OCI-LY3 (cell line): ENCODE measurements around the gene DTNA.
A peak's percentile ranks its signal among the peaks of the same experiment; 100 is the strongest.
"Not testable (repeated sequence)": the region's sequence is repeated elsewhere in the genome, so short reads cannot be mapped to it uniquely, and the experiment has no call there.

ENCODE experiments used
- H2AFZ ChIP-seq: fragments of 200-600, 300-600 bp; shearing (Covaris generic); 2 replicates; pipeline ENCODE4 v1.6.0; 2014; ENCODE audit warnings: antibody characterized with exemption, low read depth, low read length
- H3K27ac ChIP-seq: fragments of 200-600, 300-600 bp; sonication (generic); 2 replicates; pipeline ENCODE4 v1.5.1; 2014; ENCODE audit warnings: mild to moderate bottlenecking, low read length, moderate library complexity, mixed read lengths
- H3K27me3 ChIP-seq: fragments of 200-600, 300-600 bp; sonication (generic); 2 replicates; pipeline ENCODE4 v1.6.1; 2014; ENCODE audit warnings: low read depth, low read length, mixed read lengths
- H3K36me3 ChIP-seq: fragments of 200-600, 300-600 bp; sonication (generic); replicated peaks from 2 replicates; pipeline ENCODE3; 2014; ENCODE audit warnings: low read depth, low read length, mixed read lengths
- H3K4me1 ChIP-seq: fragments of 300-600, 200-600 bp; sonication (generic); 2 replicates; pipeline ENCODE4 v1.6.1; 2014; ENCODE audit warnings: low read length, mixed read lengths
- H3K4me2 ChIP-seq: fragments of 200-600, 300-600 bp; sonication (generic); 2 replicates; pipeline ENCODE4 v1.6.1; 2014; ENCODE audit warnings: low read length, mixed read lengths
- H3K4me3 ChIP-seq: fragments of 300-600, 200-600 bp; sonication (generic); 2 replicates; pipeline ENCODE4 v1.5.1; 2014; ENCODE audit warnings: antibody characterized with exemption, mild to moderate bottlenecking, low read length, moderate library complexity
- H3K79me2 ChIP-seq: fragments of 300-600, 200-600 bp; shearing (Covaris generic); 2 replicates; pipeline ENCODE4 v1.6.1; 2014; ENCODE audit warnings: mild to moderate bottlenecking, low read length, mixed read lengths
- H3K9ac ChIP-seq: fragments of 300-600, 200-600 bp; shearing (Covaris generic); 2 replicates; pipeline ENCODE4 v1.6.0; 2014; ENCODE audit warnings: mild to moderate bottlenecking, low read length, moderate library complexity
- H3K9me3 ChIP-seq: fragments of 200-600, 300-600 bp; shearing (Covaris generic); 2 replicates; pipeline ENCODE4 v1.6.1; 2014; ENCODE audit warnings: low read length, mixed read lengths; ENCODE audit not compliant: insufficient read depth
- H4K20me1 ChIP-seq: fragments of 200-600, 300-600 bp; sonication (generic); 2 replicates; pipeline ENCODE4 v1.6.1; 2016; ENCODE audit warnings: low read length, mixed read lengths; ENCODE audit not compliant: insufficient read depth
- EZH2phosphoT487 ChIP-seq: fragments of 200-600 bp; shearing (Covaris generic); IDR thresholded peaks from 2 replicates; pipeline ENCODE4 v1.6.1; 2018; ENCODE audit warnings: antibody characterized with exemption, mixed run types, low read depth
- TF ChIP-seq, protein P1 (sequence below): fragments of 200-600, 300-600 bp; sonication (generic); IDR thresholded peaks from 2 replicates; pipeline ENCODE4 v1.5.1; 2014; ENCODE audit warnings: antibody characterized with exemption, low read length, low read depth

Gene DTNA

DNA sequence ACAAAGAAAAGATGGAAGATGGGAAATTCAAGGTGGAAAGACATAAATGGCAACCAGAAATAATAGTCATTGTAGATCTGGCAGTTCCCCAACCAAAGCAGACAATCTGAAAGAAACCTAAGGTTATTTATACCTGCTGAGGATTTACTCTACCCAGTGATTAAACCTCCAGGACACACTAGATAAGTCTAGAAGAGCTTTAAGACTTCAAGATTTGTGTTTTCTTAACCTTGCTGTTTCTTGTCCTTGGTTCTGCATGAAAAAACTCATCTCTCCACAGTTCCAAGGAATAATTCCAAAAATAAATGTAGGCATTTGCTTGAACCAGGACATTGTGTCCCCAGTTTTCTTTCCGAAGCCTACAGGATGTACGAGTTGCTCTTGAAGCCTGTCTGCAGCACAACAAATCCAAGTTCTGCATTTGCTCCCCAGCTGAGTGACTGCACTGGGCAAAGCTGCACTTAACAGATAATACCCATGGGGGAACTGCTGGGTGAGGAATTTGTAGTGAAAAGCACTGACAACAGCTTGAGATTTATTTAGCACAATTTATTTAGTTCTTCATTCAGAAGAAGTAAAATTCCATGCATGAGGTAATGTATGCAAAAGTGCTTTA, 19.8 kb downstream of the DTNA start:
- H3K27ac ChIP-seq: no peak overlapping the region
- H3K9ac ChIP-seq: no peak overlapping the region
- peak overlapping the region; percentile 68 for H2AFZ ChIP-seq
- peak overlapping the region; percentile 27 for H3K4me3 ChIP-seq
- no peaks in the 10 kb centered on the region for H3K36me3 ChIP-seq
- no peaks in the 10 kb centered on the region for H4K20me1 ChIP-seq
- no peaks in the 10 kb centered on the region for H3K27me3 ChIP-seq
- H3K79me2 ChIP-seq: no peaks in the 10 kb centered on the region
- 0 out of 2 replicates have a peak, but pooled peaks cover 5% of the 10 kb centered on the region for H3K4me1 ChIP-seq
- TF ChIP-seq, protein P1, sequence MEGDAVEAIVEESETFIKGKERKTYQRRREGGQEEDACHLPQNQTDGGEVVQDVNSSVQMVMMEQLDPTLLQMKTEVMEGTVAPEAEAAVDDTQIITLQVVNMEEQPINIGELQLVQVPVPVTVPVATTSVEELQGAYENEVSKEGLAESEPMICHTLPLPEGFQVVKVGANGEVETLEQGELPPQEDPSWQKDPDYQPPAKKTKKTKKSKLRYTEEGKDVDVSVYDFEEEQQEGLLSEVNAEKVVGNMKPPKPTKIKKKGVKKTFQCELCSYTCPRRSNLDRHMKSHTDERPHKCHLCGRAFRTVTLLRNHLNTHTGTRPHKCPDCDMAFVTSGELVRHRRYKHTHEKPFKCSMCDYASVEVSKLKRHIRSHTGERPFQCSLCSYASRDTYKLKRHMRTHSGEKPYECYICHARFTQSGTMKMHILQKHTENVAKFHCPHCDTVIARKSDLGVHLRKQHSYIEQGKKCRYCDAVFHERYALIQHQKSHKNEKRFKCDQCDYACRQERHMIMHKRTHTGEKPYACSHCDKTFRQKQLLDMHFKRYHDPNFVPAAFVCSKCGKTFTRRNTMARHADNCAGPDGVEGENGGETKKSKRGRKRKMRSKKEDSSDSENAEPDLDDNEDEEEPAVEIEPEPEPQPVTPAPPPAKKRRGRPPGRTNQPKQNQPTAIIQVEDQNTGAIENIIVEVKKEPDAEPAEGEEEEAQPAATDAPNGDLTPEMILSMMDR: no peak
- no peaks in the 10 kb centered on the region for H3K9me3 ChIP-seq
- peak overlapping the region; percentile 42 for H3K4me2 ChIP-seq

DNA sequence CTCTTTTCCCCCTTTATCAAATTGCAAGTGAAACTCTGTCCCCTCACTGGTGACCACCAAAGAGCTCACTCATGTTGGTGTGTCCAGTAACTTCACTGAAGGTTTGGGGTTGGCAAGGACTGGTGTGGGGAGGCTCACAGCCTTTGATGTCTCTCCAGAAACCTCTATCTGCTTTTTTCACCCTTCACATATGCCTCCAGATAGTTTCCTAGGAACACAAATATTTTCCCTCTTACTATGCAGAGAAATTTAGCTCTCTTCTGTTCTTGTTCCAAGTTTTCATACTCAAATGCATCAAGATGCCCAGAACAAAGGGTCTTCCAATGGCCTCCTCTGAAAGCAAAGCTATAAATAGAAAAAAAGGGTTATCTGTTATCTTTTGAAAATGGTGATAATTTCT, 20.7 kb downstream of the DTNA start:
- Histone ChIP-seq H3K27ac (no peak overlapping the region), H3K4me1 (0 out of 2 replicates have a peak, but pooled peaks cover 5% of the 10 kb centered on the region), H3K4me2 (no peak overlapping the region), H3K36me3 (no peaks in the 10 kb centered on the region), H2AFZ (no peak overlapping the region), H3K79me2 (no peaks in the 10 kb centered on the region), H4K20me1 (no peaks in the 10 kb centered on the region), H3K9me3 (no peaks in the 10 kb centered on the region), H3K9ac (no peak overlapping the region), H3K4me3 (no peak overlapping the region), H3K27me3 (no peaks in the 10 kb centered on the region)
- TF ChIP-seq EZH2phosphoT487: no peak
- TF ChIP-seq, protein P1: no peak

DNA sequence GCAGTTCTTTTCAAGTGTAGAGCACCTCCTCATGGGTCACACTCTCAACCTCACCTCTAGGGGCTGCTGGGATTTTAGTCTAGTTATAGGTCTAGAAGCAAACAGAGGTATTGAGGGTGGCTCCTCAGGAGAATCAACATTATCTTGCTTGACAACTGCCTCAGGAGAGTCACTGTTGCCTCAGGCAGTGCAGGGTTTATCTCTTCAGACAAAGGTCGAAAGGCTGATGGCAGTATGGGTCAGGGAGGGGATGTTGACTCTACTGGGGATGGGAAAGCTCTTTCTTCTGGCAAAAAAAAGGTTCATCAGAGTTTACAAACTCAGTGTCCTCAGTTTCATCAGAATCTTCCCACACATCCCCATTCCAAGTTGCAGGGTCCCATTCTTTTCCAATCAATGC, 24.0 kb downstream of the DTNA start:
- TF ChIP-seq, protein P1: no peak
- no peak for TF ChIP-seq EZH2phosphoT487

DNA sequence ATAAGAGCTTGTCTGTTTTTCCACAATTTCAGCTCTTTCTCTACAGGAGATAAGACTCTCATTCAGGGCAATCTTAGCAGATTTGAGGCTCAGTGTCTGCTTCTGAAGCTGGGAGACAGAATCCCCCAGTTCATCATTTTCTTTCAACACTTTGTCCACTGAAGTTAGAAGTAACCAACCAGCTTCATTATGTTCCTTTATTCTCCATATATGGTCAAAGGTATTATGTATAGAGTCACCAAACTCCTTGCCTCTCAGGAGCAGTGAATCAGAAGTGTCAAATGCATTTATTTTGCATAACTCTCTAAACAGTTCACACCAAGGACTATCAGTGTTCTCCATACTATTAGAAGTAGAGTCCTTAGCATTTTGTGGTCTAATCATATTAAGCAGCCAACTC, 24.4 kb downstream of the DTNA start:
- not testable (repeated sequence) for H3K9me3 ChIP-seq, H3K79me2 ChIP-seq, H3K4me2 ChIP-seq, H3K36me3 ChIP-seq, H4K20me1 ChIP-seq, H3K4me3 ChIP-seq, H2AFZ ChIP-seq, H3K9ac ChIP-seq, H3K27ac ChIP-seq, H3K27me3 ChIP-seq, H3K4me1 ChIP-seq

More for the DNA sequence above, 24.0 kb downstream of the DTNA start:
- no peaks in the 10 kb centered on the region for H3K79me2 ChIP-seq
- no peak overlapping the region for H3K4me2 ChIP-seq
- no peak overlapping the region for H2AFZ ChIP-seq
- no peaks in the 10 kb centered on the region for H3K9me3 ChIP-seq
- no peak overlapping the region for H3K4me3 ChIP-seq
- no peak overlapping the region for H3K9ac ChIP-seq
- H3K27me3 ChIP-seq: no peaks in the 10 kb centered on the region
- no peaks in the 10 kb centered on the region for H4K20me1 ChIP-seq
- H3K4me1 ChIP-seq: peaks cover 11% of the 10 kb centered on the region
- H3K27ac ChIP-seq: no peak overlapping the region
- H3K36me3 ChIP-seq: no peaks in the 10 kb centered on the region
